Head of caudate nucleus (tissue), 42 donors: ENCODE data around the gene EZH2.

Source experiments
- DNase-seq, 42 donors: peaks; one replicate each; pipeline versions ENCODE4 v3.0.0 to v3.0.0-alpha.2; 2020 to 2021; ENCODE audit warnings: mixed read lengths in 7 of 42
- intact Hi-C: fragments of 100-400 bp; cut with DNase I; formaldehyde crosslinking; loops from one replicate; pipeline ENCODE4 v1.15.0; 2022

The EZH2 gene

GRCh38 chr7:148789220-148789619 lies 94.9 kb downstream of the EZH2 start:
- no peak for DNase-seq
- intact Hi-C loops: no loop called here

- no peak for DNase-seq
- intact Hi-C loops: no loop called here
Measured at GRCh38 chr7:148787571-148788295, 96.4 kb downstream of the EZH2 start.

GRCh38 chr7:148783801-148784527 lies 100.1 kb downstream of the EZH2 start:
- intact Hi-C loops: no loop called here
- no peak for DNase-seq

GRCh38 chr7:148782757-148783456 lies 101.2 kb downstream of the EZH2 start:
- DNase-seq: no peak
- intact Hi-C loops: no loop called here

GRCh38 chr7:148774471-148774870 lies 109.6 kb downstream of the EZH2 start:
- intact Hi-C loops: no loop called here
- DNase-seq: no peak

GRCh38 chr7:148773334-148773733 lies 110.8 kb downstream of the EZH2 start:
- intact Hi-C loops: no loop called here
- DNase-seq: no peak

GRCh38 chr7:148772297-148773089 lies 111.6 kb downstream of the EZH2 start:
- intact Hi-C loops: no loop called here

GRCh38 chr7:148770004-148770403 lies 114.1 kb downstream of the EZH2 start:
- DNase-seq: no peak
- intact Hi-C loops: no loop called here

More at GRCh38 chr7:148772297-148773089, 111.6 kb downstream of the EZH2 start:
- DNase-seq: peak in 34 of 42 donors; percentile 7 to 80 (median 43)

GRCh38 chr7:148763622-148764021 lies 120.5 kb downstream of the EZH2 start:
- no peak for DNase-seq
- intact Hi-C loops: no loop called here

- intact Hi-C loops: no loop called here
- DNase-seq: no peak
Measured at GRCh38 chr7:148761499-148762278, 122.4 kb downstream of the EZH2 start.
